Lower lobe of right lung (tissue), 2 donors: ENCODE results near the gene THUMPD1. TPM values are rescaled to one million over a fixed set of nuclear protein-coding genes. Genes with fewer than 3 reads are reported as not detected.

ENCODE experiments used
- ATAC-seq, 2 donors: fragments of 200-7000 bp; cut with Tn5 transposase; one replicate each; pipeline ENCODE4 v1.9.1; 2020 to 2022; ENCODE audit warnings: mild to moderate bottlenecking in 2 of 2, moderate library complexity in 2 of 2
- DNase-seq: peaks from one replicate; pipeline ENCODE4 v3.0.0-alpha.2; 2020
- H3K27ac ChIP-seq: fragments of 200-600 bp; one replicate; pipeline ENCODE4 v1.8.0; 2022
- H3K27me3 ChIP-seq: fragments of 200-600 bp; one replicate; pipeline ENCODE4 v1.8.0; 2022; ENCODE audit warnings: low read depth
- H3K36me3 ChIP-seq: fragments of 200-600 bp; one replicate; pipeline ENCODE4 v1.8.0; 2022; ENCODE audit warnings: mild to moderate bottlenecking
- H3K4me1 ChIP-seq: fragments of 200-600 bp; one replicate; pipeline ENCODE4 v1.8.0; 2022
- H3K4me3 ChIP-seq: fragments of 200-600 bp; one replicate; pipeline ENCODE4 v1.8.0; 2022; ENCODE audit warnings: mild to moderate bottlenecking
- H3K9me3 ChIP-seq: fragments of 200-600 bp; one replicate; pipeline ENCODE4 v1.8.0; 2022
- CTCF ChIP-seq: fragments of 200-600 bp; IDR thresholded peaks from one replicate; pipeline ENCODE4 v1.8.0; 2022; ENCODE audit warnings: antibody characterized with exemption, mild to moderate bottlenecking
- intact Hi-C: fragments of 100-400 bp; cut with DNase I; formaldehyde crosslinking; loops from one replicate; pipeline ENCODE4 v1.11.0; 2022
- long read RNA-seq: library from polyadenylated mRNA; unstranded; transcript quantifications from one replicate; pipeline ENCODE4 v2.0.0, GENCODE V29; 2021
- total RNA-seq: library from RNA; stranded (reverse); fragmentation: NEBNext Ultra II Directional; extraction: Animal tissue kit (Norgen Biotek cat#: 25700); gene quantifications from one replicate; pipeline ENCODE4 v1.2.1, GENCODE V29; 2021
- donor health status: DM: no; HTN: yes; CAD: no; lungs with severe emphysema.

The THUMPD1 gene
- total RNA-seq = 41.3 TPM
- long read RNA-seq, full-length matches to known transcripts = 48 of 56 reads
- long read RNA-seq, partial matches to known transcripts = 2 of 56 reads
- long read RNA-seq, other reads (novel, unspliced or antisense) = 6 of 56 reads

- no peaks in the 10 kb centered on the region for H3K27me3 ChIP-seq
- DNase-seq (peak; percentile 98), ATAC-seq (peak; percentile 97 to 98)
- intact Hi-C loops = no loop called here
- peak within 1 kb of the TSS; percentile 99 for H3K27ac ChIP-seq
- peak within 1 kb of the TSS; percentile 98 for H3K4me3 ChIP-seq
- H3K36me3 ChIP-seq = peaks cover 27% of the 10 kb centered on the region
- H3K4me1 ChIP-seq = peaks cover 39% of the 10 kb centered on the region
- peak; percentile 37 for TF ChIP-seq CTCF
- peaks cover 2% of the 10 kb centered on the region for H3K9me3 ChIP-seq
Observed at GRCh38 chr16:20741554-20742285, at the start of gene THUMPD1. Gene THUMPD1, minus strand, starts transcription at chr16:20741818. Its CDS starts 79 bp downstream, at chr16:20741739.

- ATAC-seq (no peak), DNase-seq (no peak)
- TF ChIP-seq CTCF = no peak
- Histone ChIP-seq H3K4me3 (no peak overlapping the region), H3K36me3 (no peaks in the 10 kb centered on the region), H3K27me3 (no peaks in the 10 kb centered on the region), H3K4me1 (no peaks in the 10 kb centered on the region), H3K9me3 (no peaks in the 10 kb centered on the region), H3K27ac (no peak overlapping the region)
- intact Hi-C loops = no loop called here
Observed at GRCh38 chr16:20789130-20789529, 47.5 kb upstream of the THUMPD1 start.

GRCh38 chr16:20784204-20784603, 42.6 kb upstream of the THUMPD1 start:
- no peak for DNase-seq
- H3K27ac ChIP-seq = no peak overlapping the region
- no peaks in the 10 kb centered on the region for H3K9me3 ChIP-seq
- no peak for TF ChIP-seq CTCF
- intact Hi-C loops = no loop called here
- no peak for ATAC-seq
- H3K27me3 ChIP-seq = no peaks in the 10 kb centered on the region
- no peaks in the 10 kb centered on the region for H3K4me1 ChIP-seq
- H3K4me3 ChIP-seq = no peak overlapping the region
- H3K36me3 ChIP-seq = peaks cover 15% of the 10 kb centered on the region

- Histone ChIP-seq H3K27me3 (no peaks in the 10 kb centered on the region), H3K36me3 (peaks cover 15% of the 10 kb centered on the region), H3K4me1 (no peaks in the 10 kb centered on the region), H3K27ac (no peak overlapping the region), H3K4me3 (no peak overlapping the region), H3K9me3 (no peaks in the 10 kb centered on the region)
- no peak for TF ChIP-seq CTCF
- DNase-seq = no peak
- intact Hi-C loops = no loop called here
- ATAC-seq = no peak
Observed at GRCh38 chr16:20782470-20782869, 40.9 kb upstream of the THUMPD1 start.

- intact Hi-C loops = no loop called here
- TF ChIP-seq CTCF = no peak
- peaks cover 15% of the 10 kb centered on the region for H3K36me3 ChIP-seq
- DNase-seq (no peak), ATAC-seq (no peak)
- no peak overlapping the region for H3K27ac ChIP-seq
- H3K4me1 ChIP-seq = no peaks in the 10 kb centered on the region
- H3K4me3 ChIP-seq = no peak overlapping the region
- H3K27me3 ChIP-seq = no peaks in the 10 kb centered on the region
- no peaks in the 10 kb centered on the region for H3K9me3 ChIP-seq
Observed at GRCh38 chr16:20781697-20782096, 40.1 kb upstream of the THUMPD1 start.
